ENCODE results near the gene MRPS7. TPM values are rescaled to one million over a fixed set of nuclear protein-coding genes. Genes with fewer than 3 reads are reported as not detected.

MRPS7 gene
- total and polyA plus RNA-seq, 9 of the 15 experiments (the other 6 are each of a cell fraction or from before 2014, with no cell fraction given): 107 to 244 (median 132) TPM

DNA sequence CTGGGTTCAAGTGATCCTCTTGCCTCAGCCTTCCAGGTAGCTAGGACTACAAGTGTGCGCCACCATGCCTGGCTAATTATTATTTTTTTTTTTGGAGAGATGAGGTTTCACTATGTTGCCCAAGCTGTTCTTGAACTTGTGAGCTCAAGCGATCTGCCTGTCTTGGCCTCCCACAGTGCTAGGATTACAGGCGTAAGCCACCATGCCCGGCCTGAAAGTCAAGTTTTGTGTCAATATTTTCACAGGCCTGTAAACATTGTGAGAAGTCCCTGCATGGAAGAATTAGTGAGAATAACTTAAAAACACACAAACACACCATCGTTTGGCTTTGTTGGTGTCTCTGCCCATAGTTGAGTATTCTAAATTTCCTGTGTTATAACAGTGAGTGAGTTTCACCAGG, 34.0 kb upstream of the MRPS7 start (continued):
- TF ChIP-seq, protein P1, sequence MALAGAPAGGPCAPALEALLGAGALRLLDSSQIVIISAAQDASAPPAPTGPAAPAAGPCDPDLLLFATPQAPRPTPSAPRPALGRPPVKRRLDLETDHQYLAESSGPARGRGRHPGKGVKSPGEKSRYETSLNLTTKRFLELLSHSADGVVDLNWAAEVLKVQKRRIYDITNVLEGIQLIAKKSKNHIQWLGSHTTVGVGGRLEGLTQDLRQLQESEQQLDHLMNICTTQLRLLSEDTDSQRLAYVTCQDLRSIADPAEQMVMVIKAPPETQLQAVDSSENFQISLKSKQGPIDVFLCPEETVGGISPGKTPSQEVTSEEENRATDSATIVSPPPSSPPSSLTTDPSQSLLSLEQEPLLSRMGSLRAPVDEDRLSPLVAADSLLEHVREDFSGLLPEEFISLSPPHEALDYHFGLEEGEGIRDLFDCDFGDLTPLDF (CRISPR knock-in tag; IDR thresholded peaks at IDR 0.05): no peak
- TF ChIP-seq ZNF766 (CRISPR knock-in tag; conservative IDR thresholded peaks at IDR 0.05): no peak
- no peak for TF ChIP-seq GATAD2B (IDR thresholded peaks at IDR 0.05; ENCODE audit: borderline replicate concordance)
- TF ChIP-seq RBM25 (IDR thresholded peaks at IDR 0.05; ENCODE audit: low read depth, low read length, severe bottlenecking): no peak
- no peak for TF ChIP-seq ZNF165 (CRISPR knock-in tag; IDR thresholded peaks at IDR 0.05; ENCODE audit: borderline replicate concordance)
- TF ChIP-seq KLF16 (IDR thresholded peaks at IDR 0.05): no peak
- no peak for TF ChIP-seq ZNF551 (CRISPR knock-in tag; IDR thresholded peaks at IDR 0.05)
- TF ChIP-seq, protein P2, sequence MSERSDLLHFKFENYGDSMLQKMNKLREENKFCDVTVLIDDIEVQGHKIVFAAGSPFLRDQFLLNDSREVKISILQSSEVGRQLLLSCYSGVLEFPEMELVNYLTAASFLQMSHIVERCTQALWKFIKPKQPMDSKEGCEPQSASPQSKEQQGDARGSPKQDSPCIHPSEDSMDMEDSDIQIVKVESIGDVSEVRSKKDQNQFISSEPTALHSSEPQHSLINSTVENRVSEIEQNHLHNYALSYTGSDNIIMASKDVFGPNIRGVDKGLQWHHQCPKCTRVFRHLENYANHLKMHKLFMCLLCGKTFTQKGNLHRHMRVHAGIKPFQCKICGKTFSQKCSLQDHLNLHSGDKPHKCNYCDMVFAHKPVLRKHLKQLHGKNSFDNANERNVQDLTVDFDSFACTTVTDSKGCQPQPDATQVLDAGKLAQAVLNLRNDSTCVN (CRISPR knock-in tag; IDR thresholded peaks at IDR 0.05): no peak

DNA sequence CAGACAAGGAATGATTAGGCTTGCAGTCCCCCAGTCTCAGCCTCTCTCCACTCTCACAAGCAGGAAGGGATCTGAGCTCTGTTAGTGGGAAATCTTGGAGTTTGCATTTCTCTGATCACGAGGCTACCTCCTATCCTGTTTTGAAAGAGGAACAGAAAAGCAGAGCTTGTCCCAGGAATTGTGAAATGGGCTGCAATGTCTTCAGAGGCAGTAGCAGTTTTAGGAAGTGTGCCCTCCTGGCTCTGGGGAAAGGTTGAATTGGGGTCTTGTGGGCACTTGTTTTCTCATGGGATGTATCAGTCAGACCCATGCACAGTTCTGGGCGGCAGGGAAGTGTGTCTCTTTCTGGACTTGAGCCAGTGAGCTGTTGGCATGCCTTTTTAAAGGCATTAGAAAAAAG, 33.4 kb upstream of the MRPS7 start:
- no peaks in the 10 kb centered on the region for H4K20me1 ChIP-seq (replicated peaks; ENCODE audit: control insufficient read depth, insufficient read depth, low read length)
- CTCF ChIA-PET (ENCODE audit: low intra/inter-chr PET ratio): no interaction called here
- no peak for FAIRE-seq
- H3K4me2 ChIP-seq (ENCODE audit: insufficient read depth, low read length): no peak overlapping the region
- intact Hi-C loops (cut with micrococcal nuclease) (no loop called here), in situ Hi-C loops (cut with MboI) (no loop called here)
- BruUV-seq (replicated peaks): TSS peak; percentile 23
- H3K27me3 ChIP-seq (ENCODE audit: control insufficient read depth in 2 of 2, insufficient read depth in 2 of 2, low read length in 2 of 2): no peaks in the 10 kb centered on the region
- H3K4me3 ChIP-seq: no peak overlapping the region
- no peaks in the 10 kb centered on the region for H3K9me1 ChIP-seq (ENCODE audit: control insufficient read depth, insufficient read depth, low read length)
- H3K36me3 ChIP-seq (ENCODE audit: control insufficient read depth, insufficient read depth, low read length): peaks cover 90% of the 10 kb centered on the region
- POLR2A ChIA-PET: interaction anchor here (0.6 to 4.5 kb wide), 9 partner anchors 7 to 314 kb away, joined by 3 to 38 read pairs (median 5); partner anchors contain the start of genes GGA3, MIF4GD and MRPS7
- H3K9ac ChIP-seq (ENCODE audit: insufficient read depth in 1 of 2, low read depth in 2 of 2, low read length in 2 of 2): no peak overlapping the region
- no peaks in the 10 kb centered on the region for H3K79me2 ChIP-seq (ENCODE audit: control insufficient read depth, insufficient read depth, low read length)
- no peak overlapping the region for H3K27ac ChIP-seq (ENCODE audit: extremely low read depth, low read depth, low read length)
- no peaks in the 10 kb centered on the region for H3K9me3 ChIP-seq (replicated peaks; ENCODE audit: control insufficient read depth, insufficient read depth, low read depth, low read length)
- no peak for DNase-seq (ENCODE audit: extremely low read depth in 1 of 4, low spot score in 3 of 4)
- 76% methylated on average over 2 of the region's 2 CpGs for WGBS (ENCODE audit: insufficient coverage, low coverage, missing lambda C conversion rate)
- no peak overlapping the region for H2AFZ ChIP-seq (ENCODE audit: low read depth, low read length)
- no peak for ATAC-seq
- H3K4me1 ChIP-seq (replicated peaks in 1 of 2; ENCODE audit: control insufficient read depth in 2 of 2, insufficient read depth in 2 of 2, low read length in 2 of 2): no peaks in the 10 kb centered on the region
- TF ChIP-seq RHOXF2B (CRISPR knock-in tag; conservative IDR thresholded peaks at IDR 0.05) (no peak), ZNF707 (CRISPR knock-in tag; conservative IDR thresholded peaks at IDR 0.05) (no peak), SRSF9 (IDR thresholded peaks at IDR 0.05; ENCODE audit: borderline replicate concordance, low read depth, low read length) (no peak), POLR2H (tag; IDR thresholded peaks at IDR 0.05; ENCODE audit: low read depth) (no peak), MTA1 (IDR thresholded peaks at IDR 0.05; ENCODE audit: borderline replicate concordance) (no peak), NBN (IDR thresholded peaks at IDR 0.05; ENCODE audit: low read depth) (no peak)
- TF ChIP-seq, protein P3, sequence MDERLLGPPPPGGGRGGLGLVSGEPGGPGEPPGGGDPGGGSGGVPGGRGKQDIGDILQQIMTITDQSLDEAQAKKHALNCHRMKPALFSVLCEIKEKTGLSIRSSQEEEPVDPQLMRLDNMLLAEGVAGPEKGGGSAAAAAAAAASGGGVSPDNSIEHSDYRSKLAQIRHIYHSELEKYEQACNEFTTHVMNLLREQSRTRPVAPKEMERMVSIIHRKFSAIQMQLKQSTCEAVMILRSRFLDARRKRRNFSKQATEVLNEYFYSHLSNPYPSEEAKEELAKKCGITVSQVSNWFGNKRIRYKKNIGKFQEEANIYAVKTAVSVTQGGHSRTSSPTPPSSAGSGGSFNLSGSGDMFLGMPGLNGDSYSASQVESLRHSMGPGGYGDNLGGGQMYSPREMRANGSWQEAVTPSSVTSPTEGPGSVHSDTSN (CRISPR knock-in tag; IDR thresholded peaks at IDR 0.05; ENCODE audit: low read depth): no peak
- TF ChIP-seq, protein P3 (tag; conservative IDR thresholded peaks at IDR 0.05; ENCODE audit: low read depth): no peak

Data from K562 (cell line).